Measurements from ENCODE around the gene SPAG16. TPM values are rescaled to one million over a fixed set of nuclear protein-coding genes. Genes with fewer than 3 reads are reported as not detected.

Gene SPAG16
- total RNA-seq, 6 experiments from 2014 or later, result 15.4 to 20.0 (median 17.5) TPM

DNA sequence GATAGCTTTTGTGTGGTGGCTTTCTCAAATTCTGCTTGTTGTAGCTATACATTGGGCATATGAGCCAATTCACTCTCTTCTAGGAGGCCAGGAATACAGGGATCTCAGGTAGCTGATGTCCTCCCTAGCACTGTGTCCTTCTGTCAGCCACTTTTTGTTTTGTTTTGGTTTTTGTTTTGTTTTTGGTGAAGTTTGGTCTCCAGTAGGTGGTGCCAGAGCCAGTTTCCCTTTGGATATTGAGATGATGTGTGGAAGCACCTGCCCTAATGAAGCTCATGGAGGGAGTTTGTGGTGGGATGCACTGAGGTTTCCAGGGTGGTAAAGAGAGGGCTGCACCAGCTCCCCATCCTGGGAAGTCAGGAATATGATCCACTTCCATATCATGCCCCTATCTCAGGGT lies 1026.1 kb downstream of the SPAG16 start:
- Mint-ChIP-seq H3K27me3 (ENCODE audit: insufficient read depth) (peaks cover 2% of the 10 kb centered on the region; the same call in 1 of the 2 replicates), H3K9me3 (peaks cover under 1% of the 10 kb centered on the region; the same call in 1 of the 2 replicates), H3K27ac (no peak overlapping the region), H3K4me3 (no peak overlapping the region), H3K4me1 (ENCODE audit: low read depth) (peaks cover 21% of the 10 kb centered on the region), H3K36me3 (ENCODE audit: low read depth) (no peaks in the 10 kb centered on the region)
- no peak for DNase-seq
- TF ChIP-seq, protein P1, sequence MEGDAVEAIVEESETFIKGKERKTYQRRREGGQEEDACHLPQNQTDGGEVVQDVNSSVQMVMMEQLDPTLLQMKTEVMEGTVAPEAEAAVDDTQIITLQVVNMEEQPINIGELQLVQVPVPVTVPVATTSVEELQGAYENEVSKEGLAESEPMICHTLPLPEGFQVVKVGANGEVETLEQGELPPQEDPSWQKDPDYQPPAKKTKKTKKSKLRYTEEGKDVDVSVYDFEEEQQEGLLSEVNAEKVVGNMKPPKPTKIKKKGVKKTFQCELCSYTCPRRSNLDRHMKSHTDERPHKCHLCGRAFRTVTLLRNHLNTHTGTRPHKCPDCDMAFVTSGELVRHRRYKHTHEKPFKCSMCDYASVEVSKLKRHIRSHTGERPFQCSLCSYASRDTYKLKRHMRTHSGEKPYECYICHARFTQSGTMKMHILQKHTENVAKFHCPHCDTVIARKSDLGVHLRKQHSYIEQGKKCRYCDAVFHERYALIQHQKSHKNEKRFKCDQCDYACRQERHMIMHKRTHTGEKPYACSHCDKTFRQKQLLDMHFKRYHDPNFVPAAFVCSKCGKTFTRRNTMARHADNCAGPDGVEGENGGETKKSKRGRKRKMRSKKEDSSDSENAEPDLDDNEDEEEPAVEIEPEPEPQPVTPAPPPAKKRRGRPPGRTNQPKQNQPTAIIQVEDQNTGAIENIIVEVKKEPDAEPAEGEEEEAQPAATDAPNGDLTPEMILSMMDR (IDR thresholded peaks at IDR 0.05), result peak; percentile 60

DNA sequence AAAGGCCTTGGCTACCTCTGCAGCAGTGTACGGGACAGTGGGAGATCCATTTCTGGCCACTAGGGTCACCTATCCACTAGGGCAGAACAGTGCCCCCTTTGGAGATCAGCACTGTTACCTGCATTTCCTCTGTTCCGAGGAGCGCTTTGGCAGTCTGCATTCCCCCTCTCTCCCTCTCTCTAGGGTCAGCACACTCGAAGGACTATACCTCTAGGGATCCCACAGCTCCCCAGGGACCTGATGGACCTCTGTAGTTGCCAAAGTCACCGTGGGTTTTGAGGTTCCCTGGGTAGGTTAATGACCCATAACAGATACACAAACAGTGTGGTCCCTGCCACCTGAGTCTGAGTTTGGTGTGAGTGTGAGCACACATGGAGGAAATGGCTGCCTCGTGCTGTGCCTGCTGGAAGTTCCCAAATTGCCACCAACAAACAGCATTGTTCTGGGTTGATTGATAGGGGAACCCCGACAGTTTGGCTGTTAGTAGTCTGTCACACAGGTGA lies 1026.8 kb downstream of the SPAG16 start:
- DNase-seq, result no peak
- H3K4me3 Mint-ChIP-seq, result no peak overlapping the region
- H3K36me3 Mint-ChIP-seq (ENCODE audit: low read depth), result no peaks in the 10 kb centered on the region
- no peak overlapping the region for H3K27ac Mint-ChIP-seq
- H3K4me1 Mint-ChIP-seq (ENCODE audit: low read depth), result peaks cover 21% of the 10 kb centered on the region
- peaks cover 2% of the 10 kb centered on the region; the same call in 1 of the 2 replicates for H3K27me3 Mint-ChIP-seq (ENCODE audit: insufficient read depth)
- TF ChIP-seq, protein P1 (IDR thresholded peaks at IDR 0.05), result 0 out of 2 replicates have a peak, but pooled peaks have one; percentile 1
- no peaks in the 10 kb centered on the region for H3K9me3 Mint-ChIP-seq

DNA sequence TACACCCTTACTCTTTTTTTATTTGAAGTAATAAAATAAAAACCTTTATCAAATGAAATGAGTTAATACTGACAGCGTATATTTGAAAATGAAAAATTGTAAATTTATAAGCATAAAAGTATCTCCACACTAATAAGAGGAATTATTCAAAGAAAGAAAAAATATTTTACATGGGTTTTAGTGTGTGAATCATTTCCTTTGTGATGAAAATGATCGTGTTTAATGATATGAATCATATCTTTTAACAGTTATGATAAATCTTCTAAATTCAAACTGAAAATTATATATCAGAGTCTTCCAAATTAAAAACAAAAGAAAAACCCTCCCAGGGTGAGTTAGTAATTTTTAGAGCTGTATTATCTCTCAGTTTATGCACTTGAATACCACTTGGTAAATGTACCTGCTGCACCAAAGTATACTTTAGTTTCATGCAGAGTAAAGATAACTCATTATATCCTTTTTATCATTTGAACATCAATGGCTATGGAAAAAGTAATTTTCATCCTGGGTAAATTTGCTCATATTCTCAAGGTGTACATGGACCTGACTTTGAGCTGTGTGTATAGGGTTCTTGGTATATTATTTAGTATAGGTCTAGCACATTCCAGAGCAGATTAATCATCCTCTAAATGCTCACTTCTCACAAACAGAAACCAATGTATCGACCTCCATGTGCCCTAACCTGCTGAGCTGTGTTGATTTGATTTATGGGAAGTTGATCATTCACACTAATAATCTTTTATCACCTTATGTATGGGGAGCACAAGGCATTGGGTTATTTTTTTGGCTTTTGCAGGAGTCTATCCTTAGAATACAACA lies 1027.9 kb downstream of the SPAG16 start:
- Mint-ChIP-seq H3K27ac (no peak overlapping the region), H3K27me3 (ENCODE audit: insufficient read depth) (peaks cover 2% of the 10 kb centered on the region; the same call in 1 of the 2 replicates), H3K4me3 (peak overlapping the region; percentile 55; the same call in 1 of the 2 replicates), H3K36me3 (ENCODE audit: low read depth) (no peaks in the 10 kb centered on the region), H3K9me3 (no peaks in the 10 kb centered on the region), H3K4me1 (ENCODE audit: low read depth) (peaks cover 21% of the 10 kb centered on the region)
- TF ChIP-seq, protein P1 (IDR thresholded peaks at IDR 0.05), result no peak
- no peak for DNase-seq

DNA sequence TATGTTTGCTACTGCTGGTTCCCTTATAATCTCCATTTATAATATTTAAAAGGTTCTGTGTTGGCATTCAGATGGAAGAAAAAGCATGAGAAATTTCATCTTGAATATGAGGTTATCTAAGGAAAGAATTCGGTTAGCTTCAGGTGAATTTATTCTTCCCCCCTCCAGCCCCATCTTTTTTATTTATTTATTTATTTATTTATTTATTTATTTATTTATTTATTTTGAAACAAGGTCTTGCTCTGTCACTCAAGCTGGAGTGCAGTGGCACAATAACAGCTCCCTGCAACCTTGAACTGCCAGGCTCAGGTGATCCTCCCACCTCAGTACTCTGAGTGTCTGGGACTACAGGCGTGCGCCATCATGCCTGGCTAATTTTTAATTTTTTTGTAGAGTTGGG lies 1031.1 kb downstream of the SPAG16 start:
- H3K4me3 Mint-ChIP-seq, result no peak overlapping the region
- no peaks in the 10 kb centered on the region for H3K36me3 Mint-ChIP-seq (ENCODE audit: low read depth)
- H3K4me1 Mint-ChIP-seq (ENCODE audit: low read depth), result peaks cover 27% of the 10 kb centered on the region
- no peaks in the 10 kb centered on the region for H3K27me3 Mint-ChIP-seq (ENCODE audit: insufficient read depth)
- no peak for DNase-seq
- no peak overlapping the region for H3K27ac Mint-ChIP-seq
- H3K9me3 Mint-ChIP-seq, result no peaks in the 10 kb centered on the region
- TF ChIP-seq, protein P1 (IDR thresholded peaks at IDR 0.05), result no peak

DNA sequence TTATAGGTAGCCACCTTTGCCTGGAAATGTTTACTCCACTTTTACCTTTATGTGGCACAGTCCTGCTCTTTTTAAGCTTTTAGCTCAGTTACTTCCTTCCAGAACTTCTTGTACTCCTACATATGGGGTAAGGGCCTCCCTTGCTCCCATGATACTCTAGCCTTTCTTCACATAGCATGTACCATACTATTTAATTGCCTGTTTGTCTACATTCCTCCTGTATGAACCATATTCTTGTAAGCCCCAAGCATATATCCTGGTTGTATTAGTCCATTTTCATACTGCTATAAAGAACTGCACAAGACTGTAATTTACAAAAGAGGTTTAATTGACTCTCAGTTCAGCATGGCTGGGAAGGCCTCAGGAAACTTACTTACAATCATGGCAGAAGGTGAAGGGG lies 1035.9 kb downstream of the SPAG16 start:
- no peak for DNase-seq
- H3K27ac Mint-ChIP-seq, result no peak overlapping the region
- no peaks in the 10 kb centered on the region for H3K9me3 Mint-ChIP-seq
- TF ChIP-seq, protein P1 (IDR thresholded peaks at IDR 0.05), result no peak
- no peaks in the 10 kb centered on the region for H3K36me3 Mint-ChIP-seq (ENCODE audit: low read depth)
- H3K4me3 Mint-ChIP-seq, result no peak overlapping the region
- H3K4me1 Mint-ChIP-seq (ENCODE audit: low read depth), result peaks cover 17% of the 10 kb centered on the region; the same call in 1 of the 2 replicates
- peaks cover 2% of the 10 kb centered on the region; the same call in 1 of the 2 replicates for H3K27me3 Mint-ChIP-seq (ENCODE audit: insufficient read depth)
